ENCODE measurements around the gene ARHGAP42.

DNA sequence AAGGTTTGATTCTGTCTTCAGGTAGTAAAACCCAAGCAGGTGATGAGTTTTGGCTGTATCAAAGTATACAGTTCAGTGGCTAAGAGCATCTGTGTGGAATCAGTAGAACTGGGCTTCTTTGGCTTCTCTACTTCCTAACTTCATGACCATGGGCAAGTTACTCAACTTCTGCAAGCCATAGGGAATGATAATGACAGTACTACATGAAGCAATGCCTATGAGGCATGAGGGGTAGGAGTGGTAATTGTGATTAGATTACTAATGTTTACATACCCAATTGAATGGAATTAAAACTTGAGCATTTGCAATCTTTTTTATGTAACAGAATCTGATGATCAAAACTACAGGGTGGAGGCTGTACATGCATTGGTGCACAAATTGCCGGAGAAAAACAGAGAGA is 278.3 kb downstream of the ARHGAP42 start:
- TF ChIP-seq POLR2A (IDR thresholded peaks at IDR 0.05; ENCODE audit: low read depth, low read length) (no peak), SPI1 (IDR thresholded peaks at IDR 0.05; ENCODE audit: low read depth, low read length) (no peak), TAF1 (IDR thresholded peaks at IDR 0.05; ENCODE audit: low read depth, low read length) (no peak)
